Loucy (cell line): ENCODE data around the gene ARID2.

Experiments
- CTCF ChIP-seq: fragments of 200-600 bp; sonication (generic); conservative IDR thresholded peaks from 2 replicates; pipeline ENCODE4 v1.5.1; 2014; ENCODE audit warnings: mild to moderate bottlenecking, antibody characterized with exemption, low read length
- EZH2phosphoT487 ChIP-seq: fragments of 200-600 bp; IDR thresholded peaks from 2 replicates; pipeline ENCODE4 v1.6.1; 2018; ENCODE audit warnings: antibody characterized with exemption, mild to moderate bottlenecking, moderate library complexity, borderline replicate concordance

GRCh38 chr12:45720069-45720468, 9.4 kb upstream of the ARID2 start:
- TF ChIP-seq CTCF = no peak
- no peak for TF ChIP-seq EZH2phosphoT487
